Esophagus squamous epithelium (tissue), 5 donors: ENCODE data around the gene SPP2. TPM values are rescaled to one million over a fixed set of nuclear protein-coding genes. Genes with fewer than 3 reads are reported as not detected.

Source experiments
- DNase-seq: peaks from one replicate; lab custom pipeline; 2025; lab: John Stamatoyannopoulos, UW
- H3K27ac ChIP-seq, 4 donors: fragments of 200-600 bp; sonication (generic); one replicate each; pipeline ENCODE4 v1.5.1; 2016 to 2019; ENCODE audit warnings: mild to moderate bottlenecking in 1 of 4
- H3K27me3 ChIP-seq, 4 donors: fragments of 200-600 bp; sonication (generic); 1 replicate in 3 of 4; 2 replicates in 1 of 4; pipeline versions ENCODE4 v1.5.1 to v1.6.0; 2017 to 2021; ENCODE audit warnings: antibody characterized with exemption in 1 of 4
- H3K36me3 ChIP-seq, 3 donors: fragments of 200-600 bp; sonication (generic); one replicate each; pipeline ENCODE4 v1.5.1; 2016 to 2019
- H3K4me1 ChIP-seq, 3 donors: fragments of 200-600 bp; sonication (generic); one replicate each; pipeline ENCODE4 v1.5.1; 2017 to 2019
- H3K4me3 ChIP-seq, 4 donors: fragments of 200-600 bp; sonication (generic); 1 replicate in 3 of 4; 2 replicates in 1 of 4; pipeline ENCODE4 v1.5.1; 2016 to 2019; ENCODE audit warnings: mild to moderate bottlenecking in 2 of 4, moderate library complexity in 1 of 4
- H3K9me3 ChIP-seq, 3 donors: fragments of 200-600 bp; sonication (generic); one replicate each; pipeline ENCODE4 v1.5.1; 2016 to 2019
- CTCF ChIP-seq, 6 experiments: fragments of 450-650 bp in 4 of 6; fragments of 200-600 bp in 2 of 6; sonication (generic) in 2 of 6; IDR thresholded peaks; one replicate each; pipeline ENCODE4 v1.5.1; 2016 to 2019; ENCODE audit warnings: antibody characterized with exemption in 6 of 6, mild to moderate bottlenecking in 4 of 6, moderate library complexity in 4 of 6
- POLR2A ChIP-seq, 4 donors: fragments of 450-650 bp; IDR thresholded peaks; one replicate each; pipeline ENCODE4 v1.6.1; 2017; ENCODE audit warnings: antibody characterized with exemption in 4 of 4, mild to moderate bottlenecking in 4 of 4, moderate library complexity in 3 of 4
- WGBS, 2 donors: methylation state at CpG; one replicate each; pipeline ENCODE4 v1.1.5; 2018; 5-methylcytosine and 5-hydroxymethylcytosine counted together
- intact Hi-C: fragments of 100-400 bp; cut with DNase I; formaldehyde crosslinking; loops from one replicate; pipeline ENCODE4 v1.15.0; 2022
- total RNA-seq, 4 donors: library from RNA; depleted of rRNA; stranded (reverse); fragments of >200 nt; gene quantifications; one replicate each; pipeline ENCODE4 v1.1.0, GENCODE V29; 2016
- donor health status: DM: yes; HTN: yes; CAD: no.

Gene SPP2
- total RNA-seq, 4 donors from 2014 or later: not detected

GRCh38 chr2:234083572-234084348 lies 33.3 kb downstream of the SPP2 start:
- Histone ChIP-seq H3K27me3 (peaks cover 0 to 33% (median 0%) of the 10 kb centered on the region in 4 donors), H3K9me3 (peaks cover 0 to 3% (median 0%) of the 10 kb centered on the region in 3 donors), H3K4me3 (no peak overlapping the region), H3K27ac (no peak overlapping the region), H3K4me1 (peaks cover 0 to 13% (median 0%) of the 10 kb centered on the region in 3 donors), H3K36me3 (no peaks in the 10 kb centered on the region)
- TF ChIP-seq CTCF (IDR thresholded peaks at IDR 0.05) (no peak), POLR2A (IDR thresholded peaks at IDR 0.05) (no peak)
- WGBS, 2 donors: 79 to 81% methylated on average over 6 to 7 of the region's 7 CpGs
- intact Hi-C loops: no loop called here
- no peak for DNase-seq

- H3K27ac ChIP-seq: peak overlapping the region in 3 of 4 donors; percentile 8 to 59 (median 22)
- intact Hi-C loops: no loop called here
Measured at GRCh38 chr2:234091432-234091879, 41.0 kb downstream of the SPP2 start.

GRCh38 chr2:234091883-234092282 lies 41.4 kb downstream of the SPP2 start:
- 22 to 35% methylated on average over 7 of the region's 7 CpGs for WGBS, 2 donors
- Histone ChIP-seq H3K27me3 (peaks cover 0 to 11% (median 0%) of the 10 kb centered on the region in 4 donors), H3K4me1 (peaks cover 0 to 18% (median 3%) of the 10 kb centered on the region in 3 donors), H3K9me3 (peaks cover 0 to 3% (median 0%) of the 10 kb centered on the region in 3 donors), H3K4me3 (no peak overlapping the region), H3K27ac (peak overlapping the region in 3 of 4 donors; percentile 8 to 59 (median 22)), H3K36me3 (no peaks in the 10 kb centered on the region)
- intact Hi-C loops: no loop called here
- no peak for DNase-seq
- TF ChIP-seq CTCF (IDR thresholded peaks at IDR 0.05) (no peak), POLR2A (IDR thresholded peaks at IDR 0.05) (no peak)

More at GRCh38 chr2:234091432-234091879, 41.0 kb downstream of the SPP2 start:
- TF ChIP-seq POLR2A (IDR thresholded peaks at IDR 0.05): no peak
- no peak for TF ChIP-seq CTCF (IDR thresholded peaks at IDR 0.05)
- 5 to 8% methylated on average over 4 to 5 of the region's 5 CpGs for WGBS, 2 donors
- peaks cover 0 to 11% (median 0%) of the 10 kb centered on the region in 4 donors for H3K27me3 ChIP-seq
- H3K4me1 ChIP-seq: peaks cover 0 to 18% (median 3%) of the 10 kb centered on the region in 3 donors
- DNase-seq: no peak
- no peak overlapping the region for H3K4me3 ChIP-seq
- peaks cover 0 to 3% (median 0%) of the 10 kb centered on the region in 3 donors for H3K9me3 ChIP-seq
- H3K36me3 ChIP-seq: no peaks in the 10 kb centered on the region

GRCh38 chr2:234092344-234092743 lies 41.8 kb downstream of the SPP2 start:
- 72 to 81% methylated on average over 3 of the region's 3 CpGs for WGBS, 2 donors
- intact Hi-C loops: no loop called here
- Histone ChIP-seq H3K36me3 (no peaks in the 10 kb centered on the region), H3K4me3 (no peak overlapping the region), H3K9me3 (peaks cover 0 to 3% (median 0%) of the 10 kb centered on the region in 3 donors), H3K4me1 (peaks cover 0 to 18% (median 3%) of the 10 kb centered on the region in 3 donors), H3K27ac (peak overlapping the region in 1 of 4 donors; percentile 15), H3K27me3 (peaks cover 0 to 11% (median 0%) of the 10 kb centered on the region in 4 donors)
- DNase-seq: no peak
- no peak for TF ChIP-seq CTCF (IDR thresholded peaks at IDR 0.05)
- no peak for TF ChIP-seq POLR2A (IDR thresholded peaks at IDR 0.05)

GRCh38 chr2:234095301-234095700 lies 44.8 kb downstream of the SPP2 start:
- DNase-seq: no peak
- no peaks in the 10 kb centered on the region for H3K36me3 ChIP-seq
- TF ChIP-seq CTCF (IDR thresholded peaks at IDR 0.05) (no peak), POLR2A (IDR thresholded peaks at IDR 0.05) (no peak)
- no peak overlapping the region for H3K4me3 ChIP-seq
- 60 to 77% methylated on average over 5 of the region's 5 CpGs for WGBS, 2 donors
- H3K4me1 ChIP-seq: peaks cover 0 to 18% (median 3%) of the 10 kb centered on the region in 3 donors
- intact Hi-C loops: no loop called here
- H3K9me3 ChIP-seq: no peaks in the 10 kb centered on the region
- H3K27ac ChIP-seq: no peak overlapping the region
- peaks cover 0 to 11% (median 0%) of the 10 kb centered on the region in 4 donors for H3K27me3 ChIP-seq
